HG02852 (cell line): ENCODE measurements around the gene CUL9.
"Not testable (repeated sequence)": the region's sequence is repeated elsewhere in the genome, so short reads cannot be mapped to it uniquely, and the experiment has no call there.

Experiments used
- ATAC-seq: cut with Tn5 transposase; IDR thresholded peaks from one replicate; pipeline ENCODE4 v1.9.1; 2021; ENCODE audit warnings: mild to moderate bottlenecking, moderate library complexity; ENCODE audit not compliant: unreplicated experiment

CUL9 gene

GRCh38 chr6:43181942-43182860, at the start of gene CUL9:
CUL9 (plus strand) TSS chr6:43182196; CDS start chr6:43184311, 2,115 bp downstream.
- peak; percentile 95 for ATAC-seq

GRCh38 chr6:43138267-43138666, 43.7 kb upstream of the CUL9 start:
- ATAC-seq, result no peak

DNA sequence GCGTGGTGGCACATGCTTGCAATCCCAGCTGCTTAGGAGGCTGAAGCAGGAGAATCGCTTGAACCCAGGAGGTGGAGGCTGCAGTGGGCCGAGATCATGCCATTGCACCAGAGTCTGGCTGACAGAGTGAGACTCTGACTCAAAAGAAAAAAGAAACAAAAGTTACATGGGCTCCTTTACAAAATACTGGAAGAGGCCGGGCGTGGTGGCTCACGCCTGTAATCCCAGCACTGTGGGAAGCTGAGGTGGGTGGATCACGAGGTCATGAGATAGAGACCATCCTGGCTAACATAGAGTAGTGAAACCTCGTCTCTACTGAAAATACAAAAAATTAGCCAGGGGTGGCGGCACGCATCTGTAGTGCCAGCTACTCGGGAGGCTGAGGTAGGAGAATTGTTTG, 42.0 kb upstream of the CUL9 start:
- not testable (repeated sequence) for ATAC-seq

GRCh38 chr6:43141644-43142043, 40.4 kb upstream of the CUL9 start:
- no peak for ATAC-seq

GRCh38 chr6:43142101-43142500, 39.9 kb upstream of the CUL9 start:
- no peak for ATAC-seq

DNA sequence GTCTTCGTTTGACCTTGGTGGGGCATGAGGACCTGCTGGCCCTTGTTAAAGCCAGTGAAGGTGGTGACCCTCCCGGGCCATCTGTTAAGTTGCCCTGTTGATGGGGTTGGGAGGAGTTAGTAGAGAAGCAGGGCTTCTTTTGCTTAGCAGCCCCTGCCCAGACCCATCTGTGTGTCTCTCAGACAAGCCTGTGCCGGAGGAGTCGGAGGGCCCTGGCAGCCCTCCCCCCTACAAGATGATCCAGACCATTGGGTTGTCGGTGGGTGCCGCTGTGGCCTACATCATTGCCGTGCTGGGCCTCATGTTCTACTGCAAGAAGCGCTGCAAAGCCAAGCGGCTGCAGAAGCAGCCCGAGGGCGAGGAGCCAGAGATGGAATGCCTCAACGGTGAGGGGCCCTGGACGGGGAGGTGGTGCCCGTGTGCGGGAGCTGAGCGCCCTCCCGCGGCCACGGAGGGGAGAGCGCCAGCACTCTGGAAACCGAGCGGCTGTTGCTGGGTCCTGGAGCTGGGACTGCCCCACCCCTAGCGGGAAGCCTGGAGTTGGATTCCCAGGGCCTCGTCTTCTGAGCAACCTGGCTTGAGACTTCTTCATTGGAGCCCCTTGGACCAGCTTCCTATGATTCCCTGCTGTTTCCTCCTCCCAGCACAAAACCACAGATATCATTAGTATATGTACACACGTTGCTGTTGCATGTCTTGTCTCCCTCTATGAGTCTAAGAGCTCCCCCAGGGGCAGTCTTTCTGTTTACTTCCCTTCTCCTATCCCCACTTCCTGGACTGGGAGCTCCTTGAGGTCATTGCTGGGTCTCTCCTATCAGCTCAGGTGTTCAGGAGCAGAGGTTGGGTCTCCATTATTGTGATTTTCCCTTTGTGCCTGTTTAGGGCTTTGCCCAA, 38.5 kb upstream of the CUL9 start:
- peak; percentile 73 for ATAC-seq

DNA sequence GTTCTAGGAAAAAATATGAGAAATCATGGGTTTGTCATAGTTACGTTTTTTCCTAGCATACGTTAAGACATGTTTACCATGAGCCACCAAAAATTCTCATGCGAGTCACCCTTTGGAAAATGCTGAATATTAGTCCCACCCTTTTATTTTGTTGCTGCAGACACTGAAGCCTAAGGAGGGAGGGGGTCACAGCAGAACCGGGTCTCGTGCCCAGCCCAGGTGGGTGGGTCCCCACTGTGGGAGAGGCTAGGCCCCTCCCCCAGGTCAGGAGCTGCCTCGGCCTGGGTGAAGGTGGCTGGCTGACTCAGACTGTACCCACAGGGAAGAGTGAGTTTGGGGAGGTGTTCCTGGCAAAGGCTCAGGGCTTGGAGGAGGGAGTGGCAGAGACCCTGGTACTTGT, 37.1 kb upstream of the CUL9 start:
- ATAC-seq, result no peak

DNA sequence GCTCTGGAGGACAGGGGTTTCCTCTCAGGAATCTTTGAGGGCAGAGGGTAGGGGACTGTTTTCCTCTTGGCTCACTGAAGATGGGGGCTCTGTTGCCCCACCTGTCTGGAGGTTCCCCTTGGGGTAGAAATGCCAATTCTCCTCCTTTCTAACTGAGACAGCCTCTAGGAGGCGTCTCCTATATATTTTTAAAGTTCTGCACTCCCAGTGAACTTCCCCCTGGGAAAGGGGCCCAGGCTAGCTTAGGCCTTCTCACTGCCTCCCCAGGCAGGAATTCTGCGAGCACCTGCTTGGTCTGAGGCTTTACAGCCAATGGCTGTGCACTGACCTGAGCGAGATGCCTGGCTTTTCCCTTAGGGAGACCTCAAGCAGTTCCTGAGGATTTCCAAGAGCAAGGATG, 35.7 kb upstream of the CUL9 start:
- no peak for ATAC-seq

DNA sequence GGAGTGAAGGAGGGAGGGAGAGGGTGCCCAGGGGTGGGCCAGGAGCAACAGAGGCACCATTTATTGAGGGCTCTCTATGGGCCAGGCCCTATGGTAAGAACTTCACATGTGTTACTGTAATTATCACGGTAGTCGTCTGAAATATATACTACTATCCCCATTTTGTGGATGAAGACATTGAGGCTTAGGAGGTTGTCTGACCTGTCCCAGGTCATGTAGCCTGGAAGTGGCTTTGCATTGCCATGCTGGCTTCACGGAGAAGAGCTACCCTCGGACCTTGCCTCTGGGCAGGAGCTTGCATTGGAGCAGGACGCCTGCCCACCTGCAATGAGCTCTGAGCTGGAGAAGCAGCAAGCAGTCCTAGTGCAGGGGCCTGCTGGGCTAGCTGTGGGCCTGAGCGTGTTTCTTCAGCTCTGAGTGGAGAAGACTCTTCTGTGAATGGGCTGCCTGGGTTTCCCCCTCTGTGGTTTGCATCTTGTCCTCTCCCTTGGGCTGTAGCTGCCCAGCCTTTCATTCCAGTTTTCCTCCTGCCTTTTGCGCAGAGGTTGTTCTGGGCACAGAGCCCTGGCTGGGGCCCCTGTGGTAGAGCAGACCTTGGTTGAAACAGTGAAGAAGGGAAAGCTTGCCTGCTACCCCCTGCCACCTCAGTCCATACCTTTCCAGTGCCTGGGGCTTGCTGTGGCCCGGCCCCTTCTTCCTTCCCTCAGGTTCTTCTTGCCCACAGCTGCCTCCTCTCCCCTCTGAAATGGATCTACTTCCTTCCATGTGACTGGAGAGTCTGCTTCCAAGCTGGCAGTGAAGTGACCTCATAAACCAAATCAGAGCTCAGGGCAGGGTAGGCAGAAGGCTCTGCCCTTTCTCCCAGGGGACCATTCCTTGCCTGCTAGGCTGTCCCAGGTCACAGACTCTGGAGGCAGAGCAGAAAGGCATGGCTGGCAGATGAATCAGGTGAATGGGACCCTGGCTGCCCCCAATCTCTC, 35.0 kb upstream of the CUL9 start:
- ATAC-seq, result no peak

DNA sequence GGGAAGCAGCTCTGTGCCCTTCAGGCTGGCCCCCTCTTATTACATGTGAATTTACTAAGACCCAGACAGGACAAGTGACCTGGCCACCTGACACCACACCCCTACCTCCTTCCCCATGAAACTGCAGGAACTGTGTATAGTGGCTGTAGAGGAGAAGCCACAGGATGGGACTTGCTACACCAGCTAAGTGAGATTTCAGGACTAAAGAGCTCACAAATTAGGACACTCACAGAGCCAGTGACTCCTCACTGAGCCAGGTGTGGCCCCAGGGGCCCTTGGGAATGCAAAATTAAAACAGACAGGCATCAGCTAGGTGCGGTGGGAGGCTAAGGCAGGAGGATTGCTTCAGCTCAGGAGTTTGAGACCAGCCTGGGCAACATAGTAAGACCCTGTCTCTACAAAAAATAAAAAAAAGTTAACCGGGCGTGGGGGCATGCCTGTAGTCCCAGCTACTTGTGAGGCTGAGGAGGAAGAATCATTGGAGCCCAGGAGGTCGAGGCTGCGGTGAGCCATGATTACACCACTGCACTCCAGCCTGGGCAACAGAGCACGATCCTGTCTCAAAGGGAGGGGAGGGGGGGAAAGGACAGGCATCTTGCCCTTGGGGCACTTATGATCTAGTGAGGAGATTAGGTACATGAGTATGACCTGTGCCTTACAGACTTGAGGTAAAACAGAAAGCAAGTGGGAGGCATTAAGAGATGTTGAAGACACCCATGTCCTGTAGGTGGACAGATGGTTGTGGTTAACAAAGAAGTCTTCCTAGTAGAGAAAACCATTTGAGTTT, 34.1 kb upstream of the CUL9 start:
- ATAC-seq, result no peak

- ATAC-seq, result no peak
These were observed 32.7 kb upstream of the CUL9 start for GRCh38 chr6:43149265-43149664.

DNA sequence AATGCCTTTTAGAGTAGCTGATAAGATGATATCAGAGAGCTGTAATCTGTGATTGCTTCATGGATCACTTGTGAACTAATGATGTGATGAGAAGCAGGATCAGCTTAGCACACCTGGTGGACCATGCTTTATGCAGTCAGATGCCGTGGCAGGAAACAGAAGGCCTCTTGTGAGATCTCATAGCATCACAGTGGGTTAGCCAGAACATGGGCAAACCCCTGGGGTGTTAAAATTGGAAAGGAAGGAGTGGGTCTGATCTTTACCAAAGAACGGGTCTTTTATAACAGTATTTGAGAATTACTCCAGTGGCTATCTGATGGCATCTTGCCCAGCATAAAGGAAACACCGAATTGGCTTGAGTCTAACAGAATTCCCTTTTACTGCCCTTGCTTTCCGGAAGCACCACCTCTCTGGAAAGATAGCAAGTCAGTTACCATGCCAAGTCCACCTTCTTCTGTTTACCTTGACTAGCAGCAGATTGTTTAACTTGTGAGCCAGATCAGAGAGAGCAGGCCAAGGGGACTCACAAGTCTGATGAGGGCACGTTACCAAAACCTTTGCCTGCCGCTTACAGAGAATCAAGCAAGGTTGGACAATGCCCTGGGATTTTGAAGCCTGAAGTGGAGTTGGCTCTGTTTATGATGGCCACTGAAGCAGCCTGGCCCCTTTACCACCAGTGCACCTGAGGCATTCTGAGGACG, 31.8 kb upstream of the CUL9 start:
- ATAC-seq, result no peak

DNA sequence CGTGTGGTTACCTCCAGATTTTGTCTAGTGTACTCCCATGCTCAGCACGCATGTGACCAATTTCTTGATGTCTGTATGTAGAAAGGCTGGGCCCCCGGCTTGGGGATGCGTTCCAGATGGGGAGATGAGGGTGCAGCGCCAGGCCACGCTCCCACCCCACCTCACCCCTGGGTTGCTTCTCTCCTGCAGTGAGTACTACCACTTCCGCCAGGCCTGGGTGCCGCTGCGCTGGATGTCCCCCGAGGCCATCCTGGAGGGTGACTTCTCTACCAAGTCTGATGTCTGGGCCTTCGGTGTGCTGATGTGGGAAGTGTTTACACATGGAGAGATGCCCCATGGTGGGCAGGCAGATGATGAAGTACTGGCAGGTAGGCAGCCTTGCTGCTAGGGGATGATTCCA, 22.4 kb upstream of the CUL9 start:
- ATAC-seq, result no peak

- no peak for ATAC-seq
These were observed 18.1 kb upstream of the CUL9 start for GRCh38 chr6:43163899-43164298.

DNA sequence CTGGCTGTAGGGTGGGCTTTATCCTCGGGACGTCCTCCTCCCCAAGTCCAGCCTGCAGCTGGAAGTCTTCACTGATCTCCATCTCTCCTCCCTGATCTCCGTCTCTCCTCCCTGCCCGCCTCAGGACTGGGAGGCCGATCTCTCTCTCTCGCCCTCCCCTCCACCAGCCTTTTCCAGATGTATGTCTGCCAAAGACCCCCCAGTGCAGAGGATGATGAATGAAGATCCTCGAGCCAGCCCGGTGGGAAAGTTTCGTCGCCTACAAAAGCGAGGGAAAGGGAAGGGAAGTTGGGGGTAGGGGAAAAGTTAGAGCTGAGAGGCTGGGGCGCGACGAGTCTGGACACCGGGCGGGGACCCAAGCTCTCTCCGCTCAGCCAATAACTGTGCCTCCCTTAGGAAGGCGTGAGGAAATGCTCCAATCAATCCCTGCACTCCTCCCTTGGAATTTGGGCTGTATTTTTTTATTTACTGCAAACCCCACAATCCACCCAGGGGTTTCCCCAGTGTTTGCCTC, 11.5 kb upstream of the CUL9 start:
- no peak for ATAC-seq

- peak; percentile 58 for ATAC-seq
These were observed 10.9 kb upstream of the CUL9 start, which contains the start of gene SRF for GRCh38 chr6:43170931-43171706. SRF (plus strand) TSS chr6:43171269; CDS start chr6:43171657, 388 bp downstream.

DNA sequence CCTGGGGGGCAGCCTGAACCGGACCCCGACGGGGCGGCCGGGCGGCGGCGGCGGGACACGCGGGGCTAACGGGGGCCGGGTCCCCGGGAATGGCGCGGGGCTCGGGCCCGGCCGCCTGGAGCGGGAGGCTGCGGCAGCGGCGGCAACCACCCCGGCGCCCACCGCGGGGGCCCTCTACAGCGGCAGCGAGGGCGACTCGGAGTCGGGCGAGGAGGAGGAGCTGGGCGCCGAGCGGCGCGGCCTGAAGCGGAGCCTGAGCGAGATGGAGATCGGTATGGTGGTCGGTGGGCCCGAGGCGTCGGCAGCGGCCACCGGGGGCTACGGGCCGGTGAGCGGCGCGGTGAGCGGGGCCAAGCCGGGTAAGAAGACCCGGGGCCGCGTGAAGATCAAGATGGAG, 10.3 kb upstream of the CUL9 start:
- no peak for ATAC-seq
